Measurements from ENCODE around the gene AP5B1. TPM values are rescaled to one million over a fixed set of nuclear protein-coding genes. Genes with fewer than 3 reads are reported as not detected.

Gene AP5B1
- polyA plus RNA-seq, 1 experiment = 2.6 TPM

GRCh38 chr11:65791719-65792213, 11.0 kb upstream of the AP5B1 start:
- no peak for DNase-seq (ENCODE audit: low read depth, low spot score)
- no peaks in the 10 kb centered on the region; the same call in 1 of the 2 replicates for H3K9me3 ChIP-seq (ENCODE audit: control insufficient read depth, insufficient read depth, low read length)
- no peak overlapping the region for H3K27ac ChIP-seq (ENCODE audit: low read depth, low read length)
- no peak overlapping the region for H3K4me3 ChIP-seq (ENCODE audit: low read depth, low read length)
- ChIA-PET CTCF (interaction anchor here (1.1 kb wide), 1 partner anchor 22 kb away, joined by 3 read pairs; no protein-coding TSS in a partner anchor), POLR2A (no interaction called here)
- peaks cover 69% of the 10 kb centered on the region for H3K27me3 ChIP-seq (ENCODE audit: control insufficient read depth, insufficient read depth, low read length)
- no peak for TF ChIP-seq CTCF (IDR thresholded peaks at IDR 0.05; ENCODE audit: low read depth, low read length)

- no peak overlapping the region for H3K4me3 ChIP-seq (ENCODE audit: low read depth, low read length)
- H3K9me3 ChIP-seq (ENCODE audit: control insufficient read depth, insufficient read depth, low read length) = no peaks in the 10 kb centered on the region; the same call in 1 of the 2 replicates
- no peak for TF ChIP-seq CTCF (IDR thresholded peaks at IDR 0.05; ENCODE audit: low read depth, low read length)
- peaks cover 68% of the 10 kb centered on the region for H3K27me3 ChIP-seq (ENCODE audit: control insufficient read depth, insufficient read depth, low read length)
- H3K27ac ChIP-seq (ENCODE audit: low read depth, low read length) = no peak overlapping the region
- no peak for DNase-seq (ENCODE audit: low read depth, low spot score)
- POLR2A ChIA-PET = interaction anchor here (1.0 kb wide), 1 partner anchor 70 kb away, joined by 3 read pairs; the partner anchor contains the start of gene RNASEH2C
- CTCF ChIA-PET = no interaction called here
These were observed 10.3 kb upstream of the AP5B1 start for GRCh38 chr11:65790902-65791650.

GRCh38 chr11:65790104-65790901, 9.5 kb upstream of the AP5B1 start:
- H3K4me3 ChIP-seq (ENCODE audit: low read depth, low read length) = no peak overlapping the region
- H3K9me3 ChIP-seq (ENCODE audit: control insufficient read depth, insufficient read depth, low read length) = no peaks in the 10 kb centered on the region; the same call in 1 of the 2 replicates
- CTCF ChIA-PET = interaction anchor here (0.9 to 1.1 kb wide), 2 partner anchors 10 to 21 kb away, joined by 3 to 9 read pairs; no protein-coding TSS in a partner anchor
- no peak overlapping the region for H3K27ac ChIP-seq (ENCODE audit: low read depth, low read length)
- no peak for DNase-seq (ENCODE audit: low read depth, low spot score)
- POLR2A ChIA-PET = interaction anchor here (1.0 kb wide), 1 partner anchor 70 kb away, joined by 3 read pairs; the partner anchor contains the start of gene RNASEH2C
- no peak for TF ChIP-seq CTCF (IDR thresholded peaks at IDR 0.05; ENCODE audit: low read depth, low read length)
- H3K27me3 ChIP-seq (ENCODE audit: control insufficient read depth, insufficient read depth, low read length) = peaks cover 73% of the 10 kb centered on the region

GRCh38 chr11:65789230-65790103, 8.7 kb upstream of the AP5B1 start:
- CTCF ChIA-PET = interaction anchor here (0.9 to 1.2 kb wide), 4 partner anchors 10 to 78 kb away, joined by 3 to 9 read pairs (median 6); partner anchors contain the start of gene KAT5
- no peak for DNase-seq (ENCODE audit: low read depth, low spot score)
- TF ChIP-seq CTCF (IDR thresholded peaks at IDR 0.05; ENCODE audit: low read depth, low read length) = no peak

More at GRCh38 chr11:65789230-65790103, 8.7 kb upstream of the AP5B1 start:
- H3K9me3 ChIP-seq (ENCODE audit: control insufficient read depth, insufficient read depth, low read length) = no peaks in the 10 kb centered on the region; the same call in 1 of the 2 replicates
- peaks cover 71% of the 10 kb centered on the region for H3K27me3 ChIP-seq (ENCODE audit: control insufficient read depth, insufficient read depth, low read length)
- POLR2A ChIA-PET = interaction anchor here (0.5 kb wide), 1 partner anchor 20 kb away, joined by 6 read pairs; no protein-coding TSS in a partner anchor
- H3K27ac ChIP-seq (ENCODE audit: low read depth, low read length) = no peak overlapping the region
- H3K4me3 ChIP-seq (ENCODE audit: low read depth, low read length) = no peak overlapping the region

Measured in AG04450 (cell line).